MM.1S (cell line): ENCODE results near the gene ALDH3A2.

ENCODE experiments used
- DNase-seq: peaks from one replicate; pipeline ENCODE4 v3.0.0-alpha.2; 2015
- H2AFZ ChIP-seq: fragments of 300-600 bp; sonication (generic); 2 replicates; pipeline ENCODE4 v1.6.0; 2016; ENCODE audit warnings: antibody characterized with exemption, low read length
- H3F3A ChIP-seq: fragments of 300-600 bp; sonication (generic); 2 replicates; pipeline ENCODE4 v1.6.1; 2016; ENCODE audit warnings: mild to moderate bottlenecking, antibody characterized with exemption, low read length, moderate library complexity, mixed read lengths; ENCODE audit not compliant: insufficient read depth
- H3K27ac ChIP-seq: fragments of 300-600 bp; sonication (generic); 2 replicates; pipeline ENCODE4 v1.5.1; 2016; ENCODE audit warnings: mild to moderate bottlenecking, low read length
- H3K27me3 ChIP-seq: fragments of 300-600 bp; sonication (generic); replicated peaks from 2 replicates; pipeline ENCODE4 v1.6.0; 2016; ENCODE audit warnings: low read length; ENCODE audit not compliant: insufficient read depth
- H3K36me3 ChIP-seq: fragments of 300-600 bp; sonication (generic); replicated peaks from 2 replicates; pipeline ENCODE4 v1.6.1; 2016; ENCODE audit warnings: mild to moderate bottlenecking, low read length, mixed read lengths; ENCODE audit not compliant: insufficient read depth
- H3K4me1 ChIP-seq: fragments of 300-600 bp; sonication (generic); 2 replicates; pipeline ENCODE4 v1.6.1; 2016; ENCODE audit warnings: low read length, mixed read lengths
- H3K4me2 ChIP-seq: fragments of 300-600 bp; sonication (generic); 2 replicates; pipeline ENCODE4 v1.6.0; 2016; ENCODE audit warnings: low read depth, low read length
- H3K4me3 ChIP-seq: fragments of 300-600 bp; sonication (generic); 2 replicates; pipeline ENCODE4 v1.5.1; 2016; ENCODE audit warnings: low read length, mixed read lengths
- H3K79me2 ChIP-seq: fragments of 300-600 bp; sonication (generic); 2 replicates; pipeline ENCODE4 v1.6.1; 2016; ENCODE audit warnings: mixed run types, low read length, mixed read lengths
- H3K9ac ChIP-seq: fragments of 300-600 bp; sonication (generic); 2 replicates; pipeline ENCODE4 v1.6.1; 2016; ENCODE audit warnings: low read length, mixed read lengths
- H3K9me2 ChIP-seq: fragments of 300-600 bp; sonication (generic); replicated peaks from 2 replicates; pipeline ENCODE4 v1.6.1; 2016; ENCODE audit warnings: mild to moderate bottlenecking, low read length, mixed read lengths; ENCODE audit not compliant: insufficient read depth
- H3K9me3 ChIP-seq: fragments of 300-600 bp; sonication (generic); replicated peaks from 2 replicates; pipeline ENCODE4 v1.6.1; 2016; ENCODE audit warnings: mild to moderate bottlenecking, low read length, mixed read lengths; ENCODE audit not compliant: insufficient read depth
- H4K20me1 ChIP-seq: fragments of 300-600 bp; sonication (generic); 2 replicates; pipeline ENCODE4 v1.6.1; 2016; ENCODE audit warnings: mild to moderate bottlenecking, low read length, moderate library complexity, mixed read lengths; ENCODE audit not compliant: insufficient read depth
- EZH2 ChIP-seq: fragments of 300-600 bp; sonication (generic); optimal IDR thresholded peaks from 2 replicates; pipeline ENCODE3; 2017; ENCODE audit warnings: low read depth, mild to moderate bottlenecking, antibody characterized with exemption, low read length, mixed read lengths
- EZH2phosphoT487 ChIP-seq: fragments of 300-600 bp; sonication (generic); IDR thresholded peaks from 2 replicates; pipeline ENCODE4 v1.6.1; 2018; ENCODE audit warnings: antibody characterized with exemption, low read length
- TF ChIP-seq, protein P1 (sequence below): fragments of 300-600 bp; sonication (generic); IDR thresholded peaks from 2 replicates; pipeline ENCODE4 v1.5.1; 2016; ENCODE audit warnings: antibody characterized with exemption, low read length, mixed read lengths

The ALDH3A2 gene

DNA sequence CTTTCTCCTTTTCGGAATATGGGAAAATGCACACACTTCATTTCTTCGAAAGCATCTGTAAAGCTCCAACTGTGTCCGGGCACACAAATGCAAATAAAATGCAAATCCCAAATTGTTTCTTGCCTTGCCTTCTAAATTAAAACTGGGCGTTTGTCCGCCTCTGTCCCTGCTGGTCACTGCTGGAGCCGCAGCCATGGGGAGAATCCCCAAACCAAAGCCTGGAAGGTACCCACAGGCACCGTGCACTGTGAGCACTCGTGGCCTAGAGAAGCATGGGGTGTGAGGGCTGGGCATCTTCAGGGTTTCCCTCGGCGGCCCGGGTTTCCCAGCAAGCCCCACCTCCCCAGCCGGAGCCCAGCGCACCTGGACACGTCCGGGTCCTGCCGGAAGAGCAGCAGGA lies 64.9 kb downstream of the ALDH3A2 start:
- no peak for DNase-seq
- Histone ChIP-seq H3K36me3 (no peaks in the 10 kb centered on the region), H3K79me2 (no peaks in the 10 kb centered on the region), H2AFZ (no peak overlapping the region), H3K4me2 (no peak overlapping the region), H3K4me3 (no peak overlapping the region), H3K27ac (no peak overlapping the region), H3K9me3 (no peaks in the 10 kb centered on the region), H3K9ac (no peak overlapping the region), H3K4me1 (no peaks in the 10 kb centered on the region), H3K27me3 (no peaks in the 10 kb centered on the region), H3K9me2 (no peaks in the 10 kb centered on the region), H3F3A (no peaks in the 10 kb centered on the region), H4K20me1 (no peaks in the 10 kb centered on the region)
- TF ChIP-seq EZH2phosphoT487 (no peak), EZH2 (no peak)
- TF ChIP-seq, protein P1, sequence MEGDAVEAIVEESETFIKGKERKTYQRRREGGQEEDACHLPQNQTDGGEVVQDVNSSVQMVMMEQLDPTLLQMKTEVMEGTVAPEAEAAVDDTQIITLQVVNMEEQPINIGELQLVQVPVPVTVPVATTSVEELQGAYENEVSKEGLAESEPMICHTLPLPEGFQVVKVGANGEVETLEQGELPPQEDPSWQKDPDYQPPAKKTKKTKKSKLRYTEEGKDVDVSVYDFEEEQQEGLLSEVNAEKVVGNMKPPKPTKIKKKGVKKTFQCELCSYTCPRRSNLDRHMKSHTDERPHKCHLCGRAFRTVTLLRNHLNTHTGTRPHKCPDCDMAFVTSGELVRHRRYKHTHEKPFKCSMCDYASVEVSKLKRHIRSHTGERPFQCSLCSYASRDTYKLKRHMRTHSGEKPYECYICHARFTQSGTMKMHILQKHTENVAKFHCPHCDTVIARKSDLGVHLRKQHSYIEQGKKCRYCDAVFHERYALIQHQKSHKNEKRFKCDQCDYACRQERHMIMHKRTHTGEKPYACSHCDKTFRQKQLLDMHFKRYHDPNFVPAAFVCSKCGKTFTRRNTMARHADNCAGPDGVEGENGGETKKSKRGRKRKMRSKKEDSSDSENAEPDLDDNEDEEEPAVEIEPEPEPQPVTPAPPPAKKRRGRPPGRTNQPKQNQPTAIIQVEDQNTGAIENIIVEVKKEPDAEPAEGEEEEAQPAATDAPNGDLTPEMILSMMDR: no peak

DNA sequence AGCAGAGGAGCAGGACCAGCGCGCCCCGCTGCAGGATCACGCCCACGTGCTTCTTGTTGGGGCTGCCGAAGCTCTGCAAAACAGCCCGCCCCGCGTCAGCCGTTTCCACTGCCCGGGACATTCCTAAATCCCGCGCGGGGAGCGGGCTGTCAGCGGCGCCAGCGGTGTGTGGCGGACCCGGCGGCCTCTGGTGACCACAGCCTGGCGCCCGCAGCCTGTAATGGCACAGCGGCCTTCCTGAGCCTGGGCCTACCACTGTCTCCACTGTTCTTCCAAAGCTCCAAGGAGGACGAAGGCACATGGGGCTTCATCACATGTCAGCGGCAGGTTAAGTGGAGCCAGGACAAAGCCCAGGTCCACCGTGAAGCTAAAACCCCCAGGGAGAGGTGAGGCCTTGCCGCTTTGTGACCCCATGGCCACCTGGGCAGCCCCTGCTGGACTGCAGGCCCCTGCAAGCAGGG lies 65.4 kb downstream of the ALDH3A2 start:
- H3F3A ChIP-seq: no peaks in the 10 kb centered on the region
- H3K27ac ChIP-seq: no peak overlapping the region
- TF ChIP-seq EZH2phosphoT487 (no peak), EZH2 (no peak)
- TF ChIP-seq, protein P1: no peak
- H3K9me2 ChIP-seq: no peaks in the 10 kb centered on the region
- no peak overlapping the region for H2AFZ ChIP-seq
- no peaks in the 10 kb centered on the region for H4K20me1 ChIP-seq
- H3K4me2 ChIP-seq: no peak overlapping the region
- H3K9me3 ChIP-seq: no peaks in the 10 kb centered on the region
- DNase-seq: no peak
- H3K36me3 ChIP-seq: no peaks in the 10 kb centered on the region
- H3K4me3 ChIP-seq: no peak overlapping the region
- H3K9ac ChIP-seq: no peak overlapping the region
- no peaks in the 10 kb centered on the region for H3K79me2 ChIP-seq
- H3K27me3 ChIP-seq: no peaks in the 10 kb centered on the region
- H3K4me1 ChIP-seq: no peaks in the 10 kb centered on the region

DNA sequence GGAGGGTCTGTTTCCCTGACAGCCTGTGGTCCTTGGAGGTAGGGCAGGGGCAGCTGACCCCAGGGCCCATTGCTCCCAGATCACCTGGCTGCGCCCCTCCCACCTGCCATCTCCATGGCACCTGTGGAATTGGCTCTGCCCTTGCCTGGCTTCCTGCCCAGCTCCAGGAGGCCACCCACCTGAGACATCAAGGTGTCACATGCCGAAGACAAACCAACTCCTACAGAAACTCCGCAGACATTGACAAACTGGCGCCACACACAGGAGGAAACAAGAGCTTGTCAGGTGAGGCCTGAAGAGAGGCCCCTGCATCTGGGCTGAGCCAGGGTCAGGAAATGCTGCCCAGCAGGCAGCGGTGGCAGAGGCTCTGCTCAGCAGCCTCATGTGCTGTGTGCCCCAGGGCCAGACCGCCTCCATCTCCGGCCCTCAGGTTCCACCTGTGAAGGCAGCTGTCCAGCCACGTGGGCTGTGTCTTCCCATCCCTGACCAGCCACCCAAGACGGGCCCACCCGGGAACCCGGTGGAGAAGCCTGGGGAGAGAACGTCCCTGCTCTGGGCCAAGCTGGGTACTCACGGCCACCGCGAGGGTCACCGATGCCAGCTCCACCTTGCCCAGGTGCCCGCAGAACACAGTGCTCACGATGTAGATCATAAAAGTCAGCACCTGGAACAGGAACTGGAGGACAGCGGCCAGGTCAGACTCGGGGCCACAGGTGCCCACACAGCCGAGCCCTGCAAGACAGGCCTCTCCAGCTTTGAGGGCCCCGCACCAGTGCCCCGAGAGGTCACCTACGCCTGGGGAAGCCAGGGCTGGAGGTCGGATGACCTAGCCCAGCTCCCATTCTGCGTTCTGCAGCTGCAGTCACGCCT lies 66.2 kb downstream of the ALDH3A2 start:
- Histone ChIP-seq H3K27me3 (no peaks in the 10 kb centered on the region), H3K36me3 (no peaks in the 10 kb centered on the region), H3K9ac (no peak overlapping the region), H3K4me1 (no peaks in the 10 kb centered on the region), H3K9me3 (no peaks in the 10 kb centered on the region), H3K9me2 (no peaks in the 10 kb centered on the region), H2AFZ (no peak overlapping the region), H3F3A (no peaks in the 10 kb centered on the region), H3K27ac (no peak overlapping the region), H3K4me3 (no peak overlapping the region), H4K20me1 (no peaks in the 10 kb centered on the region), H3K79me2 (no peaks in the 10 kb centered on the region), H3K4me2 (no peak overlapping the region)
- no peak for DNase-seq
- no peak for TF ChIP-seq EZH2phosphoT487
- TF ChIP-seq, protein P1: no peak
- TF ChIP-seq EZH2: no peak
